Epidermal melanocyte (primary cell): ENCODE measurements around the gene FBXL14.

ENCODE experiments used
- DNase-seq: peaks from one replicate; pipeline ENCODE4 v3.0.0; 2011; ENCODE audit warnings: low spot score; ENCODE audit not compliant: insufficient read length

The FBXL14 gene

DNA sequence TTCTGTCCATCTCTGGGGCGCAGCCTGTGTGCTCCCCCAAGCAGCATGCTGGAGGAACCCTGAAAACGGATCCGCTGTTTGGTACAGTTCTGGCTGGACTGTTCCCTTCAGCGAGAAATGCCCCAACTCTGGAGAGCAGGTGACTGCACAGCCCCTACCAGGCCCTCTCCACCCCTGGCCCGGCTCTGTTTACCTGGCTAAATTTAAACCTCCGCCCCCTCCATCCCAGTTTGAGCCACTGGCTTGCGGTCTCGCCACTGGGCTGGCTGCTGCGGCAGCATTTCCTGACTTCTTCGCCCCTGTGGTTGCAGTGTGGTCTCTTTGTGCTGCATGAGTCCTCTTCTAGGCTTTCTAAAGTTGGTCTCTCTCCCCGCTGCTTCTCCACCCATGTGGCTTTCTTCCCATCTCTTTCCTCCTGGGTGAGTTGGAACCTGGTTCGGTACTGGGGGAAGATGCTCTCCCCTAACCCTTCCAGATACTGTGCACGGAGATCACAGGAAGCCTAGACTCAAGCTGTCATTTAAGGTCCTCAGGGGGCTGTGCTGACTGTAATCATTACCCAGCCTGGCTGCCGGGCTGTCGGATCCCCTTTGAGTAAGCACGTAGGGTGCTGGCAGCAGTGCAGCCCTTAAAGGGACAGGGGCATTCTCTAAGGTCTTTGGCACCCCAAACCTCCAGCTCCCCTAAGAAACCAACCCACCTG is 60.6 kb downstream of the FBXL14 start:
- no peak for DNase-seq

DNA sequence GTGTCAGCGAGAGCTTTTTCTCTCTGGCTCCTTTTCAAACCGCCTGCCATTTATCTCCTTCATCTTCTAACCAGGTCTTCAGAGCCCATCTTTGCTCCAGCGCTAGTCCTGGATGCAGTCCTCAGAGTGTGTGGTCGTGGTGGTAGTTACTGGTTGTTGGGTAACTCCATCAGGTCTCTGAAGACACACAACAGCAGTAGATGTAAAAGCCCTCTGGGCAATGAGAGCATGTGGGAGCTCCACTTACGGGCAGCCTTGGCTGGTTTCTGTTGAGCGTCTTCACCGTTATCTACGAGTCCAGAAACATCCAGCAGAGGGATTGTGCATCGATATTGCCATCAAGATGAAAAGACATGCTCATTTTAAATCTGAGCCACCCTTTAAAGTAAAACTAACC is 61.2 kb downstream of the FBXL14 start:
- DNase-seq = no peak

DNA sequence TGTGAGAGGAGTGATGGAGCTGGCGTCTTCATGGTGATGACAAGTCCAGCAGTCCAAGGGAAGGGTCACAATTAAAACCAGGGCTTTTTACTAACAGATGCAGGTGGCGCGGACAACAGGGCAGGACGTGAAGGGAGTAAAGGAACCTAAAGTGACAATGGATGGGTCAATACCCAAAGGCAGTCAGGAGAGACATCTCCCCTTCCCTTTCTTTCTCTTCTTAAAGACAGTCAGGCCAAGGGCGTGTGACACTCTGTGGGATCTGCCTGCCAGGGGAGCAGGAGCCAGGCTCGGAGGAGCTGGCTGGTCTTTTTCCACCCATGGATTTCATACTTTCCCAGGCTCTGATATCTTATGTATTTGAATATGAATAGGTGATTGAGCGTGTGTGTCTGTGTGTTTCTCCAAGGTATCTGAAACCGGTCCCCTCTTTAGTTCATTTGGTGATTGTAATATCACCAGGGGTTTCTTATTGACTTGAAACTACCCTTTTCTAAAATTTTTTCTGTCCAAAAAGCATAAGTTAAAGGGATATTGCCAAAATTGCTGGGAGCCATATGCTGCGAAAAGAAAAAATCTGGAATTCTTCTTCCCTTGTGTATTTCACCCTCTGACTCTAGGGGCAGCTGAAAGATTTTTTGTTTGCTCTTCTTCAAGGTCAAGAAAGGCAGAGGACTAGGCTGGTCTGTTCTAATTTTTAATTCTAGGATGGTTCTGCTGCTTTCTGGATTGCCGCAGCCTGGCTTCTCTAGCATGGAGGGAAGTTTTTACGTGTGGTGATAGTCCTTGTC is 61.8 kb downstream of the FBXL14 start:
- DNase-seq = no peak

DNA sequence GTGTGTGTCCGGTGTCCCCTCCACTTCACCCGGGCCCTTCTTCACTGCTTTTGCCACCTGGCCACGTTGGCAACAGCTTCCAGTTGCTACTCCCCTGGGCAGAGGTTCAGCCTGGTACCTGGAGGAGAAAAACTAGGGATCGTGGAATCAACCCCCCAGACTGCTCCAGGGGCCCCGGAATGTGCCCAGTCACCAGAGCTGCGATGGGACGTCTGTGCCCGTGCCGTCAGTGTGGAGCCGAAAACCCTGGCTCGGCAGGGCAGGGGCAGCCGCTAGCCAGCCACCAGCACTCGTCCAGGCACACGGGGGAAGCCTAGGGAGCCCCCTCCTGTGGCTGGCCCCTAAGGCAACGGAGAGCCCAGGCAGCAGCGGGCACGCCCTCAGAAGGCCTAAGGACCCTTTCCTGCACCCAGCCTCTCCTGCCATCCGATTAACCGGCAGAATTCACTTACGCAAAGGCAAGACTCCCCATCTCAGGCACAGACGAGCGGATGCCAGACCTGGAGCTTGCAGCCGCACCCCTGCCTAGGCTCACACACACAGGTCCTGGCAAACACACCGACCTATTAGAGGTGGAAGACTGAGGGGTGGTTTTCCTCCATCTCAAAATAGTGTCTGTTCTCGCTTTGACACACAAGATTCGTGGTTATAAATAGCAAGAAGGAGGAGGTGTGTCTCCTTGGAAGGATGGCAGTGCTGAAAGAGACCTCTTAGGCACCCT is 62.6 kb downstream of the FBXL14 start:
- no peak for DNase-seq

DNA sequence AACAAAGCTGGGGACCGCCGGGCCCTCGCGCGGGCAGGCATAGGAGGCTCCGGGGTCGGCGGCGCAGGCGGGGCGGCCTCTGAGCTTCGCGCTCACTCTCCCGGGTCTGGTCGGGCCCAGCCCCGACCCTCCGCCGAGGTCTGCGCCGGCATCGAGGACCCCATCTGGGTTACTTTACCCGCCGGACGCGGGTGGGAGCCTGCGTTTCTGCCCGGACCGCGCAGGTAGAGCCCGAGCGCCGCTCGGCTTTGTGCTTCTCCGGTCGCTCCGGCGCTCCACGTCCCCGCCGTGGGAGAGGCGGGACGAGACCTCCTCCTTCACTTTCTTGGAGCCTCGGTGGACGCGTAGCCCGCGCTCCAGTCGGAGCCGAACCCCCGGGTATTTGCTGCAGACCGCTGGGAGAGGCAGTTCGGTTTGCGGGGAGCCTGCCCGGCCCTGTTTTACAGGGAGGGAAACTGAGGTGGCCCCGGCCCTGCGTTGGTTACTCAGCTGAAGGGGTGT is 63.2 kb downstream of the FBXL14 start:
- no peak for DNase-seq

DNA sequence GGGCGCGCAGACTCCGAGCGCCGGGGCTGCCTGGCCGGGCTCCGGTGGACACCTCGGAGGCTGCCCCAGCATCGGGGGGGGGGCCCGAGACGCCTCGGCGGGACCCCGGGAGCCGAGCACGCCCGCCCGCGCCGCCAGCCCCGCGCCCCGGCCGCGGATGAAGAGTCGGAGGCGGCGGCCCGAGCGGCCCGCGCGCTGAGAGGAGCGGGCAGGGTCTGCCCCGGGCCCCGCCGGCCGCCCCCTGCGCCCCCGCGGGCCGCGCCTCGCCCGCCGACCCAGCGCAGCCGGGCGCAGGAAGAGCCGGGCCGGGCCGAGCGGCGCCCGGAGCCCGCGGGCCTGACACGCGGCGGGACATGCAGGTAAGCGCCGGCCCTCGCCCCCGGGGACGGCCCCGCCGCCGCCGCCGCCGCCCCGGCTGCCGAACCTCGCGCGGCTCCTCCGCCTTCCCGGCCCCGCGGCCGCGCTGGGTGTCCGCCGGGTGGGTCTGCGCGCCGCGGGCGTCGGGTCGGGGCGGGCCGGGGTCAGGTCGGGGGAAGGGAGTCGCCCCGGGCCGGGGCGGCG is 63.7 kb downstream of the FBXL14 start:
- DNase-seq = no peak

DNA sequence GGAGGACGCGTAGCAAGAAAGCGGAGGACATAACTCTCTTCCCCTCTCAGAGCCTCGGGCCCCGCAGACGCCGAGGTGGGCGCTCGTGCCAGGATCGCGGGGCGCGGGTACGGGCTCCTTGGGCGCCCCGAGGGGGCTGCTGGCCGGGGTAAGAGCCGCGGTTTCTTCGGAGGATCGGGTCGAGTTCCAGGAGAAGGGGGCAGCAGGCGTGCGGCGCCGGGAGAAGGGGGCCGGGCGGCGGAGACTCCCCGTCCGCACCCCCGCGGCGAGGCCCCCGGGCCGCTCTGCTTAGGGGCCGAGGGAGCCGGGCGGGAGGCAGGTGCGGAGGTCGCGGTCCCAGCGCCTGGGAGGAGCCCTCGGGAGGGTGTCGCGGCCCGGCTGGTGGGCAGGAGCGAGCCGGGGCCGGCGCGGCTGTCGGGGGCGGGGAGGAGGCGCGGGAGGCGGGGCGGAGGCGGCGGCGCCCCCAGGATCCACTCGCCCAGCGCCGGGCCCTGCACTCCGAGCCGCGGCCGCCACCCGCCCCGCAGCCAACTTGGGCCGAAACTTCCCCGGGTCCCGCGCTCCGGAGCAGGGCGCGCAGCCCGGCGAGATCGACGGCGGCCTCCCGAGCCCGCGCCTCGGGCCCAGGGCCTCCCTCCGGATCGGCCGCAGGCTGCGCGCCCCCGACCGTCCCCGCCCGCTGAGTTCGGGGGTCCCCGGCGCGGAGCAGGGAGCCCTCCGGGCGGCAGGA is 64.4 kb downstream of the FBXL14 start:
- no peak for DNase-seq

DNA sequence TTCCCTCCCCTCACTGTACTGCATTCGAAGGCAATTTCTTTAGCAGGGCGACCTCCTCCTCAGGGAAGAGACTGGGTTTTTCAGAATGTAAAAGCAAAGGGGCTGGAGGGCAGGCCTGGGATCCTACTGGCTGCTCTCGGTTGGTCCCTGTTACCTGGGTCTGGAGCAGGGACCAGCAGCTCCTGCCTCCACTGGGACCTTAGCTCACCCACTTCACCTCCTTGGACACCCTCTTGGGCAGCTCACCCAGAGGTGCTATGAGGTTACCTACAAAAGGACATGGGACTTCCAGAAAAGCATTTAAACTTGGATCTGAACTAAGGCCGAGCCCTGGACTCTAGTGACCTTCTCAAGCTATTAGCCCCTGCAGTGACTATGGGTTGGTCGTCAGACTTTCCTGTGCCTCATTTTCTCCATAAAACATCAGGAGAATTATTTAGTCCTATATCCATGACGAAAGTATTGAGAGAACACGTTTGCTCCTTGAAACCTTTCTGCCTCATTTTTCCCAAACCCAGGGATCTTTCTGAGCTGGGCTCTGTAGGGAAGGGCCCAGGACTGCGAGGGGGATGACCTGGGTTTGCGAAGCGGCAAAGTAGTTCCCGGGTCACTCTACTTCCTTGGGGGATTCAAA is 65.0 kb downstream of the FBXL14 start:
- DNase-seq = no peak

DNA sequence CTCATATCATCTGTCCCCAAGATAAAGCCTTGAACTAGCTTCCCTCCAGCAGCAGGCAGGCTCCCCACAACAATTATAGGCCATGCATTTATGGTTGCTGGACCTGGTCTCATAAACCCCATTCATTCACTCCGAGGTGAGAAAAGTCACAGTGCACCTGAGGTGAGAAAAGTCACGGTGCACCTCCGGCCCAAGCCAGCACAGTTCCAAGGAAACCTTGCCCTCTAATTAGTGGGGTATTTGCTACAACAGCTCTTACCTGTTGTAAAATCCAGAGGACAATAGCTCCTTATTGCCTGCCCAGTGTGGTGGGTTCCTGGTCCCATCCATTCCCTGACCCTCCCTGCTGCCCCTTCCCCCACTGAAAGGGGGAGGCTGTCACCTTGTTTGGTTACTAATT is 65.6 kb downstream of the FBXL14 start:
- DNase-seq = no peak

DNA sequence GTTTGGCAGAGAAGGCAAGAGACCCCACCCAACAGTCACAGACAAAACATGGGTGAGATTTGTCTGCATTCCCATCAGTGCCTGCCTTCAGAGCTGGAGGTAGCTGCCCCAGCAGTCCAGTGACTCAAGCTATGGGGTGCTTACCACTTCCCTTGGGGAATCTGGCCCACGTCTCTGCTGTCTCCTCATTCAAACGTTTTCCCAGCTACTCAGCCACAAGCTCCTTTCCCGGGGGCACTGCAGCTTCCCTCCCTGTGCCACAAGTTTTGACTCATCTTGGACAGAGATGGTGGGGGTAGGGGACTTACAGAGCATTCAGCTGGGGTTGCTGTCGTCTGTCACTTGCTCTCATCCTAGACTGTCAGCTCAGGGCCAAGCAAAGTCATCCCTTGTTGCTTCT is 66.6 kb downstream of the FBXL14 start:
- no peak for DNase-seq

DNA sequence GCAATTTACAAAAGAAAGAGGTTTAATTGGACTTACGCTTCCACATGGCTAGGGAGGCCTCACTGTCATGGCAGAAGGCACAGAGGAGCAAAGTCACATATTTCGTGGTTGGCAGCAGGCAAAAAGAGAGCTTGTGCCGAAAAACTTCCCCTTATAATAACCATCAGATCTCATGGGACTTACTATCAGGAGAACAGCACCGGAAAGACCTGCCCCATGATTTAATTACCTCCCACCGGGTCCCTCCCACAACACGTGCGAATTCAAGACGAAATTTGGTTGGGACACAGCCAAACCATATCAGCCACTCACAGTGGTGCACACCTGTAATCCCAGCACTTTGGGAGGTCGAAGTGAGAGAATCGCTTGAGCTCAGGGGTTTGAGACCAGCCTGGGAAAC is 68.5 kb downstream of the FBXL14 start:
- no peak for DNase-seq

DNA sequence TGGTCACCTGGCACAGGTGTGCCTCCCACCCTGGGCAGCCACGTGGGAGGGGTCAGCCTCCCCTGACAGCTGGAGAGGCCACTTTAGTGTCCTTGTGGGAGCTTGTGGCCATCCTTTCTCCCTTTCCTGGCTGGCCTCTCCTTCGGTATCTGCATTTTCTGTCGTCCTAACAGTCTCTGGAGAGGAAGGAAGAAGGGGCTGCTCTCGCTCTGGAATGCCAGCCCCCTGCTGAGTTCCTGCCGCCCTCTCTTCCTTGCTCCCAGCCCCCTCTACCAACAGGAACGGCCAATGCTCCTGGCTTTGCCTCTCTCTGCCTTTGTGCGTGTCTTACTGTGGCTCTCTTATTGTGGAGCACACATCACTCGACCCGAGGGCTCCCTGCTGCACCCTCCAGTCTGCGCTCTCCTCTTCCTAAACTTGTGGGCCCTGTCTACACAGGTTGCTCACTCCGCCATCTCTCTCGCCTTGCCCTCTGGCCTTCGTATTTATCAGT is 70.8 kb downstream of the FBXL14 start:
- no peak for DNase-seq

DNA sequence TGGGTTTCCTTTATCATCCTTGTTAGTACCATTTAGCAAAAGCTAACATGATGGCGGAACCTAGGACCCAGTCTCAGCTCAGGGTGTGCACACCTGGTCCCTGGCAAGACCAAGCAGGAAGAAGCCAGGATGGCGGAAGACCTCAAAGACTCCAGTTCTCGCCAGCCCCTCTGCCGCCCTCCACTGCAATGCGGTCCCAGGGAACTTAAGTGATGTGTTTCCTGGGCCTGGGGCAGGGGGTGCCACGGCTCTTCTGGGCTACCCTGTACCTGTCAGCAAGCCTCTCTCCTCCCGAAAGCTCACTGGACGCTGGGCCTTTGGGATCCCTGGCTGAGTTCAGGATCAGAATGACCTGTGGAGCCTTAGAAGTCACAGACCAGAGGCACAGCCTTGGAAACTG is 71.3 kb downstream of the FBXL14 start:
- no peak for DNase-seq

DNA sequence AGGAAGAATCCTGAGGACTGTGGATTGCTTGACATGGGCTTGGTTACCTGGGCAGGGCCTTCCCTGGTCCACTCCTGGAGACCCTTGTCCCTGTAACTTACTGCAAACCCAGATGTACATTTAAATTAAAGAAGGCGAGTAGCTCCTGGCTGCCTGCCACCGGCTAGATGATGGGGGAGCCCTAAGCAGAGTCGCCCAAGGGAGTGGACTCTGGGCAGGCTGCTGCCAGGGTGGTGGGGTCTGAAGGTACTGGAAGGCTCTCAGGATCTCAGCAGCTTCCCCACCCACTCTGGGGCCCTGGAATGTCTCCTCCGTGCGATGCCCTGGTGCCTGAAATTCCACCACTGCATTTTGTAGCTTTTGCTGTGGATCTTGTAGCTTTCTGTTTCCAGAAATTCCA is 74.7 kb downstream of the FBXL14 start:
- no peak for DNase-seq

DNA sequence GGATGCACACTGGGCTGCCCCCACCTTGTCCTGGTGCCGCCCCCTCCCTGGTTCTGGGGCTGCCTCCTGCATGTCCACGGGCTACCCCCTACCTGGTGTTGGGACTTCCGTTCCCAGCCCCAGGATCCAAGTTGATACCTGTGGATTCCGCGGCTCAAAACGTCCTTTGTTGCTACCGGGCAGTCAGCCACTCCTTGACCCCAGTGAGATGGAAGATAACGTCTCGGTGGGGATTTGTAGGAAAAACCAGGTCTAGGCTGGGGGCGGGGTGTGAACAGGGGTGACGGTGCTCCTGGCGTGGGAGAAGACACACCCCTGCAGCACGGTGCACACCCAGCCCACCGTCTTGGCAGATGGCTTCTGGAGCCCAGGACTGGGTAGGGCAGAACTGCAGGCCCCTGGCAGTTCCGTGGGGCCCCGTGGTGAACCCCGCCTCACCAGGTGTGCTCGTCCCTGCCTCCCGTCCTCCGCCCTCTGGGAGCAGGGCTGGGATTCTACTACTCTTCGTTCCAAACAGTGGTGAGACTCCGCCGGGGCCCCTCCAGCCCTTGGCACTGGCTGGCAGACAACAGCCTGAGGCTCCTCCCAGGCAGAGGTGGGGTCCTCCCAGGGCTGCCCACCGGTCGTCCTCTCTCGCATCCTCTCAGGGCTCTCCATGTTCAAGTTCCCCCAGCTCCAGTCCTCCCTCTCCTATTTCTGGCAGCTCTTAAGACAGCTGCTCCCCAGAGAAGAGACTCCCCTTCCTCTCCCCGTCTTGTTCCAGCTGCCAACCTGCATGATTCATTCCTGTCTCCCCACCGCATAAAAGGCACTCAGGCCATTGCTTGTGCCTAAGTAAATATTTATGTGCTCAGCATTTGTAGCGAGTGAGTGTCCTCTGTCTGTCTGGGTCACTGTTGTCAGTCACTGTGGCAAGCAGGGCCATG is 75.5 kb downstream of the FBXL14 start:
- no peak for DNase-seq

DNA sequence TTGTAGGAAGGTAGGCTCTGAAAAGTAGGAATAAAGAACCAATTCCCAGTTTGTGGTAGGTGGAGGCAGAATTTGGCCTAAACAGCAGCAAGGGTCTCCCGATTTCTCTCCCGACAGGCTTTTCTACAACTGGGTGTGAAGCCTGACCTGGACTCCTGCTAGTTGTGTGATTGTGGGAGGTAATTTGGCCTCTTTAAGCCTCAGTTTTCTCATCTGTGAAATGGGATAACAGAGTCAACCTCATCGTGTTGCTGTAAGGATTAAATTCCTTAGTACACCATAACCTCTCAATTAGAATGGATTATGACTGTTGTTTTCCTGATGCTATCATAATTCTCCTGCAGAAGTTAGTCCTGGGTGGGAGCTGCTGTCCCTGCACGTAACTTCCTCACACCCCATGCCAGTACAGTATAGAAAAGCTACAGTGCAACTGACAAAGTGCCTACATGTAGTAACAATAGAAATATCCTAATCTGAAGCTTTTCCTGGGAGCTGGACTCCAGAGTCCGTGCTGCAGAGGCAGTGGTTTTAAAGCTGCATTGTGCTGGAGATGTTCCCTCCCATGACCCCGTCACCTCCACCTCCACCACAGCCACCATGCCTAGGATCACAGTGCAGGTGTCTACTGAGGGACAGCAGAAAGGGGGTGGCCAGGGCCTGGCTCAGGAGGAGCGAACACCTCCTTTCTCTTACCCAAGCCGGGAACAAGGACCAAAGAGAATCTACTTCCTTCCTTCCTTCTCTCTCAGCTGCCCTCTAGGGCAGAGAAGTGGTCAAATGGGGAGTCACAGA is 76.5 kb downstream of the FBXL14 start:
- DNase-seq = no peak

DNA sequence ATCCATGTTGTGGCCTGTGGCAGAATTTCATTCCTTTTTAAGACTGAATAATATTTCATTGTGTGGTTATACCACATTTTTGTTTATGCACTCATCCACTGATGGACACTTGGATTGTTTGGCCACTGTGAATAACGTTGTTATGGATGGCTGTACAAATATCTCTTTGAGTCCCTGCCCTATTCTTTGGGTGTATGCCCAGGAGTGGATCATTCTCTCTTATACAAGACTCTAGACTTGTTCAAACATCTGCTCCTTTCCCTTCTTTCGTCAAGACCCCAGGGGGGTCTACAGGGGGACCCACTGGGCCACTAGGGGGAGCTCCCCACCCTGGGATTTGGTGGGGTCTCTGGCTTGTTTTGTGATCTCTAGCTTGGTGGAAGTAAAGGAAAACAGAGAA is 77.4 kb downstream of the FBXL14 start:
- DNase-seq = no peak
